ENCODE measurements around the gene TBPL2. TPM values are rescaled to one million over a fixed set of nuclear protein-coding genes. Genes with fewer than 3 reads are reported as not detected.

The TBPL2 gene
- total and polyA plus RNA-seq, 2 donors (not counting 3 experiments of a cell fraction or from before 2014, with no cell fraction given) = not detected

DNA sequence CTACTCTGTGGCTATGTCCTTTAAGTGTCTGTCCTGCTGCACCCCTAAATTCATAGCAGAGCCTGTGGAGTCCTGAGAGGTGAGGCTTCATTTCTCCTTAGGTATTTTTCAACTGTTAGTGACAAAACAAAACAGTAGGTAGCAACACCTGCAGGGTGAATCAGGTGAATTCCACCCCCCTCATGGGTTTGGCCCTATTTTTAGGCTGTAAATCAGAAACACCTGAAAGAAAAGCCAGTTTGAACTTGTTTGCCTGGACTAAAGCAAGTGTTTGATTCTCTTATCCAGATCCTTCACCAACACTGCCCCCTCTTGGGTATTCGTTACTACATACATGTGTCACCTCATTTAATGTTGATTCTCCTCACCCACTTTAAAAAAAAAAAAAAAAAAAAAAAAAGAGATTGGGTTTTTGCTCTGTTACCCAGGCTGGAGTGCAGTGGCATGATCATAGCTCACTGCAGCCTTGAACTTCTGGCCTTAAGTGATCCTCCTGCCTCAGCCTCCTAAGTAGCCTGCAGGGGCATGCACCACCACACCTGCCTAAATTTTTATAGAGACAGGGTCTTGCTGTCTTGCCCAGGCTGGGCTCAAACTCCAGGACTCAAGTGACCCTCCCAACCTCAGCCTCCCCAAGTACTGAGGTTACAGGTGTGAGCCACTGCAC lies 10.3 kb downstream of the TBPL2 start:
- POLR2A ChIA-PET = no interaction called here
- intact Hi-C loops (cut with micrococcal nuclease) = loop anchor here (1.0 to 2.0 kb wide), 5 partner anchors 75 to 341 kb away; partner anchors contain the start of gene FBXO34
- Histone ChIP-seq H3K27ac (ENCODE audit: insufficient read depth, low read depth, low read length) (no peak overlapping the region), H3K36me3 (ENCODE audit: control insufficient read depth in 2 of 2, extremely low read depth in 1 of 2, insufficient read depth in 2 of 2, low read length in 2 of 2) (no peaks in the 10 kb centered on the region), H3K4me2 (ENCODE audit: insufficient read depth, low read length) (no peak overlapping the region), H3K9me1 (replicated peaks; ENCODE audit: control insufficient read depth, extremely low read depth, insufficient read depth, low read length) (no peaks in the 10 kb centered on the region), H3K9me3 (replicated peaks; ENCODE audit: control insufficient read depth, insufficient read depth, low read length) (no peaks in the 10 kb centered on the region), H3K9ac (replicated peaks; ENCODE audit: extremely low read depth, insufficient read depth, low read length) (no peak overlapping the region), H3K4me1 (ENCODE audit: control insufficient read depth, extremely low read depth, insufficient read depth, low read length) (no peaks in the 10 kb centered on the region), H3K79me2 (ENCODE audit: control insufficient read depth, insufficient read depth, low read length) (no peaks in the 10 kb centered on the region), H4K20me1 (replicated peaks; ENCODE audit: control insufficient read depth, extremely low read depth, insufficient read depth, low read length) (no peaks in the 10 kb centered on the region), H3K27me3 (ENCODE audit: control insufficient read depth in 2 of 2, insufficient read depth in 2 of 2, low read length in 2 of 2) (peaks cover 0 to under 1% of the 10 kb centered on the region in 2 experiments), H3K4me3 (replicated peaks in 1 of 3; ENCODE audit: insufficient read depth in 1 of 3, low read depth in 1 of 3, low read length in 3 of 3) (no peak overlapping the region), H2AFZ (ENCODE audit: low read depth, low read length) (no peak overlapping the region)
- CTCF ChIA-PET = interaction anchor here (1.1 to 6.7 kb wide), 10 partner anchors 8 to 219 kb away, joined by 3 to 38 read pairs (median 8); no protein-coding TSS in a partner anchor
- dilution Hi-C loops (cut with MboI; ENCODE audit: extremely low pct_ligation_motif_present, low sequenced_read_pairs) = no loop called here
- FAIRE-seq (peak; percentile 33), DNase-seq (ENCODE audit: low read depth, low spot score) (peak; percentile 76)
- BruUV-seq (replicated peaks) = no TSS peak
- TF ChIP-seq JUN (IDR thresholded peaks at IDR 0.05; ENCODE audit: borderline replicate concordance, insufficient read depth, insufficient read length, low read depth) = no peak
- no peak for TF ChIP-seq FOS (IDR thresholded peaks at IDR 0.05; ENCODE audit: borderline replicate concordance, insufficient read depth, low read length)
- TF ChIP-seq, protein P1, sequence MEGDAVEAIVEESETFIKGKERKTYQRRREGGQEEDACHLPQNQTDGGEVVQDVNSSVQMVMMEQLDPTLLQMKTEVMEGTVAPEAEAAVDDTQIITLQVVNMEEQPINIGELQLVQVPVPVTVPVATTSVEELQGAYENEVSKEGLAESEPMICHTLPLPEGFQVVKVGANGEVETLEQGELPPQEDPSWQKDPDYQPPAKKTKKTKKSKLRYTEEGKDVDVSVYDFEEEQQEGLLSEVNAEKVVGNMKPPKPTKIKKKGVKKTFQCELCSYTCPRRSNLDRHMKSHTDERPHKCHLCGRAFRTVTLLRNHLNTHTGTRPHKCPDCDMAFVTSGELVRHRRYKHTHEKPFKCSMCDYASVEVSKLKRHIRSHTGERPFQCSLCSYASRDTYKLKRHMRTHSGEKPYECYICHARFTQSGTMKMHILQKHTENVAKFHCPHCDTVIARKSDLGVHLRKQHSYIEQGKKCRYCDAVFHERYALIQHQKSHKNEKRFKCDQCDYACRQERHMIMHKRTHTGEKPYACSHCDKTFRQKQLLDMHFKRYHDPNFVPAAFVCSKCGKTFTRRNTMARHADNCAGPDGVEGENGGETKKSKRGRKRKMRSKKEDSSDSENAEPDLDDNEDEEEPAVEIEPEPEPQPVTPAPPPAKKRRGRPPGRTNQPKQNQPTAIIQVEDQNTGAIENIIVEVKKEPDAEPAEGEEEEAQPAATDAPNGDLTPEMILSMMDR (IDR thresholded peaks at IDR 0.05; ENCODE audit: extremely low read depth in 1 of 2, insufficient read depth in 1 of 2, low read depth in 1 of 2, low read length in 2 of 2) = peak; percentile 30 to 44
- TF ChIP-seq, protein P2, sequence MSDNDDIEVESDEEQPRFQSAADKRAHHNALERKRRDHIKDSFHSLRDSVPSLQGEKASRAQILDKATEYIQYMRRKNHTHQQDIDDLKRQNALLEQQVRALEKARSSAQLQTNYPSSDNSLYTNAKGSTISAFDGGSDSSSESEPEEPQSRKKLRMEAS (IDR thresholded peaks at IDR 0.05; ENCODE audit: insufficient read depth, insufficient read length) = no peak

Measured in endothelial cell of umbilical vein (primary cell).